K562 (cell line): Measurements from ENCODE around the gene BCORL1. TPM values are rescaled to one million over a fixed set of nuclear protein-coding genes. Genes with fewer than 3 reads are reported as not detected.

Experiments used
- ARNT ChIP-seq, 2 experiments: fragments of 450-650 bp; IDR thresholded peaks; 2 replicates each; pipeline ENCODE4 v1.6.1; 2016; ENCODE audit warnings: mild to moderate bottlenecking in 1 of 2
- ATF2 ChIP-seq: sonication (generic); formaldehyde crosslinking; IDR thresholded peaks from 2 replicates; pipeline ENCODE4 v1.8.1; 2022; ENCODE audit warnings: missing genetic modification reagents
- ATF7 ChIP-seq: fragments of 450-650 bp; IDR thresholded peaks from 2 replicates; pipeline ENCODE4 v1.7.1; 2014; ENCODE audit warnings: mild to moderate bottlenecking, moderate library complexity
- BCOR ChIP-seq: fragments of 450-650 bp; IDR thresholded peaks from 2 replicates; pipeline ENCODE4 v1.6.1; 2016
- BRF2 ChIP-seq: IDR thresholded peaks from 3 replicates; pipeline ENCODE4 v1.6.1; 2011; ENCODE audit warnings: borderline replicate concordance, mild to moderate bottlenecking; ENCODE audit not compliant: insufficient read length, insufficient read depth
- CBX5 ChIP-seq: IDR thresholded peaks from 2 replicates; pipeline ENCODE4 v1.6.1; 2014; ENCODE audit warnings: low read depth, borderline replicate concordance
- CSDE1 ChIP-seq, 2 experiments: fragments of 450-650 bp; IDR thresholded peaks; 2 replicates each; pipeline ENCODE4 v1.6.1; 2016; ENCODE audit warnings: mild to moderate bottlenecking in 1 of 2
- EHMT2 ChIP-seq: fragments of 450-650 bp; IDR thresholded peaks from 2 replicates; pipeline ENCODE4 v1.6.1; 2018; ENCODE audit warnings: antibody characterized with exemption
- ELF1 ChIP-seq: fragments of 200-800 bp; sonication (Bioruptor generic); IDR thresholded peaks from 2 replicates; pipeline ENCODE4 v1.6.1; 2016; ENCODE audit warnings: missing genetic modification characterization, missing compliant biosample characterization
- ESRRB ChIP-seq: fragments of 250-450 bp; sonication (Bioruptor Pico); IDR thresholded peaks from 2 replicates; pipeline ENCODE4 v1.5.0; 2020; ENCODE audit warnings: mild to moderate bottlenecking, moderate library complexity, borderline replicate concordance
- HDAC8 ChIP-seq: fragments of 450-650 bp; IDR thresholded peaks from 2 replicates; pipeline ENCODE4 v1.6.1; 2016; ENCODE audit warnings: mild to moderate bottlenecking, missing genetic modification characterization, moderate library complexity, missing compliant biosample characterization
- HDGF ChIP-seq: fragments of 450-650 bp; IDR thresholded peaks from 2 replicates; pipeline ENCODE4 v1.6.1; 2016
- KDM1A ChIP-seq, 2 experiments: fragments of 450-650 bp; IDR thresholded peaks; 2 replicates each; pipeline ENCODE4 v1.6.1; 2016; ENCODE audit warnings: mild to moderate bottlenecking in 2 of 2
- MLLT1 ChIP-seq, 2 experiments: fragments of 450-650 bp; IDR thresholded peaks; 2 replicates each; pipeline ENCODE4 v1.6.1; 2016
- MYNN ChIP-seq, 2 experiments: sonication (generic); formaldehyde crosslinking in 1 of 2; IDR thresholded peaks; 2 replicates each; pipeline versions ENCODE4 v1.5.0 to v1.6.1; 2016 to 2020; ENCODE audit warnings: antibody characterized with exemption in 1 of 2, missing genetic modification reagents in 1 of 2
- NFRKB ChIP-seq: fragments of 450-650 bp; IDR thresholded peaks from 2 replicates; pipeline ENCODE4 v1.6.1; 2016; ENCODE audit warnings: low read depth
- NFYB ChIP-seq: IDR thresholded peaks from 2 replicates; pipeline ENCODE4 v1.6.1; 2011; ENCODE audit warnings: mild to moderate bottlenecking, moderate library complexity; ENCODE audit not compliant: insufficient read length; ENCODE audit errors: extremely low read depth
- NR1H2 ChIP-seq: sonication (generic); formaldehyde crosslinking; IDR thresholded peaks from 2 replicates; pipeline ENCODE4 v1.4.0; 2020; ENCODE audit warnings: mild to moderate bottlenecking, missing genetic modification reagents
- TFAP4 ChIP-seq: sonication (generic); formaldehyde crosslinking; IDR thresholded peaks from 2 replicates; pipeline ENCODE4 v1.8.0; 2022; ENCODE audit warnings: missing genetic modification reagents, mild to moderate bottlenecking, moderate library complexity, borderline replicate concordance
- ZNF165 ChIP-seq: fragments of 250-450 bp; sonication (Bioruptor Pico); IDR thresholded peaks from 2 replicates; pipeline ENCODE4 v1.4.0; 2020; ENCODE audit warnings: borderline replicate concordance
- ZNF347 ChIP-seq: fragments of 450-650 bp; formaldehyde crosslinking; IDR thresholded peaks from 2 replicates; pipeline ENCODE4 v1.4.0; 2020; ENCODE audit warnings: low read depth, mild to moderate bottlenecking, moderate library complexity
- ZNF395 ChIP-seq: fragments of 200-800 bp; sonication (Bioruptor generic); IDR thresholded peaks from 2 replicates; pipeline ENCODE4 v1.6.1; 2017; ENCODE audit warnings: missing genetic modification characterization, missing compliant biosample characterization
- ZNF668 ChIP-seq: fragments of 250-450 bp; sonication (Bioruptor Pico); IDR thresholded peaks from 2 replicates; pipeline ENCODE4 v1.8.0; 2022; ENCODE audit warnings: mild to moderate bottlenecking, inconsistent platforms
- polyA plus RNA-seq, 8 experiments: library from polyadenylated mRNA; depleted of rRNA in 4 of 8; stranded (reverse) in 5 of 8; unstranded in 3 of 8; fragments of >200 nt; fragmentation: Nextera tagmentation in 2 of 8; fragmentation: Illumina TruSeq in 1 of 8; extraction: Ambion mirVana in 2 of 8; extraction: Trizol in 1 of 8; gene quantifications; 2 replicates each; pipeline versions ENCODE4 v1.2.1 to v1.2.3, GENCODE V29; 2011 to 2014; ENCODE audit warnings: inconsistent platforms in 1 of 8, missing spikeins in 1 of 8
- total RNA-seq, 7 experiments: library from RNA; depleted of rRNA in 6 of 7; stranded (reverse); fragments of >200 nt in 6 of 7; fragmentation: Illumina TruSeq in 2 of 7; extraction: Trizol in 2 of 7; gene quantifications; 2 replicates each; pipeline versions ENCODE4 v1.2.1 to v1.2.3, GENCODE V29; 2011 to 2021; ENCODE audit warnings: low replicate concordance in 1 of 7

The BCORL1 gene
- total and polyA plus RNA-seq, 9 of the 15 experiments (the other 6 are each of a cell fraction or from before 2014, with no cell fraction given), result 0.48 to 29.6 (median 2.1) TPM

GRCh38 chrX:129957241-129958082 is 25.0 kb upstream of the BCORL1 start (continued):
- TF ChIP-seq MYNN (IDR thresholded peaks at IDR 0.05) (peak; percentile 36; the same call in 1 of the 2 replicates), MYNN (CRISPR knock-in tag; IDR thresholded peaks at IDR 0.05) (no peak), HDGF (no peak), ELF1 (peak; percentile 81), ATF7 (0 out of 2 replicates have a peak, but pooled peaks have one; percentile 44), MLLT1 (IDR thresholded peaks at IDR 0.05) (0 out of 4 replicates have a peak, but pooled peaks of 1 of the 2 experiments have one; percentile 52), ZNF395 (CRISPR knock-in tag) (peak; percentile 61; the same call in 1 of the 2 replicates), ZNF347 (CRISPR knock-in tag) (no peak), CSDE1 (IDR thresholded peaks at IDR 0.05) (no peak), ZNF668 (CRISPR knock-in tag) (no peak), ZNF165 (CRISPR knock-in tag) (no peak), EHMT2 (no peak), BCOR (0 out of 2 replicates have a peak, but pooled peaks have one; percentile 20), HDAC8 (tag) (peak; percentile 48; the same call in 1 of the 2 replicates), ARNT (IDR thresholded peaks at IDR 0.05) (0 out of 4 replicates have a peak, but pooled peaks of 1 of the 2 experiments have one; percentile 55), NFYB (no peak), BRF2 (no peak), NR1H2 (CRISPR knock-in tag) (no peak), ESRRB (no peak), ATF2 (CRISPR knock-in tag) (no peak), CBX5 (0 out of 2 replicates have a peak, but pooled peaks have one; percentile 33), NFRKB (peak; percentile 82), TFAP4 (CRISPR knock-in tag) (peak; percentile 68), KDM1A (IDR thresholded peaks at IDR 0.05) (peak; percentile 40 to 81; a peak in 2 of 4 replicates)
